ENCODE measurements around the gene SYCP2L.
"Not testable (repeated sequence)": the region's sequence is repeated elsewhere in the genome, so short reads cannot be mapped to it uniquely, and the experiment has no call there.

Gene SYCP2L

DNA sequence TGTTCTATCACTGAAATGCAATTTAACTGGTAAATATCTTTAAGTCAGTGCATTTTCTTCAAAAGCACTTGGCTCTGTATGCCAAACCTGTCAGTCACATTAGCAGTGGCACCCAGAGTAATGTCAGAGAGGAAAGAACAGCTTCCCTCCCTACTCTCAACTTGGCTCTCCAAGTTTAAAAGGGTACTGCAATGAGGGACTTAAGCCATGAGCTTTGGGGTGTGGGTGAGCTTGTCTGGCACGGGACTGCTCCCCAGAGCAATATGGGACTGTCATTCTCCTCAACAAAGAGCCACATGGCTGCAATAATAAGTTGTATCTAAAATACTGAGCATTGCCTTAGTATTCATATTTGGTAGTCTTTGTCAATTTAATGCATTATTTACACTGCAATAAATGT is 9.0 kb upstream of the SYCP2L start:
- DNase-seq (ENCODE audit: extremely low read depth in 1 of 2, low read depth in 1 of 2): no peak

DNA sequence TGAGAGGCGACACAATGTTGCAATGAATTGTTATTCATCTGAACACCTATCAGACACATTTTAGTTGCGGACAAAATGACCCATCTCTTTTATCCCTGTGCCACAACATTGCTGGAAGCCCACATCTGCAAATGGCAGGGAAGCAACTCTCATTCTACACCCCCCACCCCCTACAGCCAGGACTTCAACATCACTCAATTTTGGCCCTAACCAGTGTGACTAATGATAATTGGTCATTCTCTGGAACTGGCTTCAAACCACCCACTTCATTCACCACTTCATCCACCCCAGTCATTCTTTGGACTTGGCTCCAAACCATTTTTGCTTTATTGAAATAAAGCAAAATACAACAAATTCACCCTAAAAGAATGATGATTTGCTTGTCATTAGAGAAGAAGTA is 6.5 kb upstream of the SYCP2L start:
- no peak for DNase-seq (ENCODE audit: extremely low read depth in 1 of 2, low read depth in 1 of 2)

DNA sequence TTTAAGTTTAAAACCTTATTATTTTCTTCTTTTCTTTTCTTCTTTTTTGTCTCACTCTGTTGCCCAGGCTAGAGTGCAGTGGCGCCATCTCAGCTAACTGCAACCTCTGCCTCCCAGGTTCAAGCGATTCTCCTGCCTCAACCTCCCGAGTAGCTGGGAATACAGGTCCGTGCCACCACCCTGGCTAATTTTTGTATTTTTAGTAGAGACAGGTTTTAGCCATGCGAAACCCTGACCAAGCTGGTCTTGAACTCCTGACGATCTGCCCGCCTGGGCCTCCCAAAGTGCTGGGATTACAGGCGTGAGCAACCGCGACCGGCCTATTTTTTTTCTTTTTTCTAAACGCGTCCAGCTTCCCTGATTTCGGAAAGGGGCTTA is 4.6 kb upstream of the SYCP2L start:
- DNase-seq (ENCODE audit: extremely low read depth in 1 of 2, low read depth in 1 of 2): not testable (repeated sequence)

DNA sequence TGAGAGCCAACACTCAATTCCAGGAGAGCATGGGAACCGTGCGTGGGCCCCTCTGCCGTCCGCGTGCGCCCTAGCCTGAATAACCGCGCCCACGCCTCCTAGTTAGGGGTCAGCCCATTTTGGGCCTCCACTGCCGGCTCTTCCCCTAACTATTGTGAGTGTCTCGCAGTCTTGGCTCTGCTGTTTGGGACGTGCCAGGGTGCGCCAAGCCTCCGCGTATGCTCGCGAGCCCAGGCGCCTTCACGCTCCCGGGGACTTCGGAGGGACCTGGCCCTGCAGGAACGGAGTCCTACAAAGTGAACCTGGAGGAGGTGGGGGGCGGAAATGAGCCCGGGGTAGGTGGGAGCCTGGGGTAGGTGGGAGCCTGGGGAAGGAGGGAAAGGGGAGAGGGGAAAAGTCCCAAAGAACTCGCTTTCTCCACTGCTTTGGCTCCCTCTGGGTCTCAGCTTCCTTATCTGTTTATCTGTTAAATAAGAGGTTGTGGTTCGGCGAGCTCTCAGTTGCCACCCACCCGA is 4.1 kb upstream of the SYCP2L start:
- no peak for DNase-seq (ENCODE audit: extremely low read depth in 1 of 2, low read depth in 1 of 2)

DNA sequence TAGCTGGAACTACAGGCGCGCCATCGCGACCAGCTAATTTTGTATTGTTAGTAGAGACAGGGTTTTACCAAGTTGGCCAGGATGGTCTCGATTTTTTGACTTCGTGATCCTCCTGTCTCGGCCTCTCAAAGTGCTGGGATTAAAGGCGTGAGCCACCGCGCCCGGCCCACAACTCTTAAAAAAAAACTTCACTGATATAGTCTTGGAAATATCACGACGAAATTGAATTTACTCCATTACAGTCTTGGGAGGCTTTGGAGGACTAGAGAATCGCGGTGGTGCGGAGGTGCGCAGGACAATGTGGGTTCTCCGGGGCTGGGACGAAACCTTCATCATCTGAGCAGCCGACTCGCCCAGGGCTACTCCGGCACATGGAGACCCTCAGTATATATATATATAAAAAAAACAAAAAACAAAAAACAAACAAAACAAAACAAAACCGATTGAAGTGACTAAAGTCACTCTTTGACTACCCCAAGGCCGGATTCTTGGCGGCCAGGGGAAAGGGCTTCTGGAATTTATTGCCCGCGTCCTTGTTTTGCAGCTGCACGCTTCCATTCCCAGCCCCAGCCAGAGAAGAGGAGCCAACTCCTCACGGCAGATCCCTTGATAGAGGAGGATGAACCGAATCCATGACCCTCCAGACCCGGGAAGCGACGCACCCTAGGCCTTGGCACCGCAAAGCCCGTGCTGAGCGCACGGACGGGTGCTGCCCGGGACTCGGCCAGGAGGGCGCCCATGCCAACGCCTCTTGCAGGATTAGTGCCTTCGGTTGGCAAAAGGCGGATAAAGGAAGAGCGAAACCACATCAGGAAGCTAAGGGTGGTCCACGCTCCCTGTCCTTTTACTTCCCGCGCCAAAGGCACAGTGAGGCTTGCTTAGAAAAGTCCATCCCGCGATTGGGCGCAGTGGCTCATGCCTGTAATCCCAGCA is 3.3 kb upstream of the SYCP2L start:
- no peak for DNase-seq (ENCODE audit: extremely low read depth in 1 of 2, low read depth in 1 of 2)

DNA sequence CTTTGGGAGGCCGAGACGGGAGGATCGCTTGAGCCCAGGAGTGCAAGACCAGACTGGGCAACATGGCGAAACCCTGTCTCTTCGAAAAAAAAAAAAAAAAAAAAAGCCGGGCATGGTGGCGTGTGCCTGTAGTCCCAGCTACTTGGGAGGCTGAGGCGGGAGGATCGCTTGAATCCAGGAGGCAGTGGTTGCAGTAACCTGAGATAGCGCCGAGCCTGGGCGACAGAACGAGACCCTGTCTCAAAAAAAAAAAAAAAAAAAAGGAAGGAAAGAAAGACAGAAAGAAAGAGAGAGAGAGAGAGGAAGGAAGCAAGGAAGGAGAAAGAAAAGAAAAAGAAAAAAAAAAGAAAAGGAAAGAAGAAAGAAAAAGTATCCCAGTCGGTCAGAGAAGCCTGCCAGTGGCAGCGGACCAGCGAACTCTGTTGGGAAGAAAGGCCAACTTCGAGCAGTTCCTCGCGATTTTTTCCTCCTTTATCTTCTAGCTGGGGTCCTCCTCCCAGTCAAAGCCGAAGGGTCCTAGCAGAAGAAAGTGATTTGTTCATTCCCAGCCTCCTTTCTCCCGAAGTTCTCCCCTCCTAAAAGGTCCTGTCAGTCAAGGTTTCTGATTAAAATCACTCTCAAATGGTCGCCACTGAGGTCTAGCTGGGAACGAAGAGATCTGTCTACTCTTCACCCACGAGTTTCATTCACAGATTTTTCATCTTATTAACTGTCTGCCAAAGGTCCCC is 2.4 kb upstream of the SYCP2L start:
- DNase-seq (ENCODE audit: extremely low read depth in 1 of 2, low read depth in 1 of 2): no peak

DNA sequence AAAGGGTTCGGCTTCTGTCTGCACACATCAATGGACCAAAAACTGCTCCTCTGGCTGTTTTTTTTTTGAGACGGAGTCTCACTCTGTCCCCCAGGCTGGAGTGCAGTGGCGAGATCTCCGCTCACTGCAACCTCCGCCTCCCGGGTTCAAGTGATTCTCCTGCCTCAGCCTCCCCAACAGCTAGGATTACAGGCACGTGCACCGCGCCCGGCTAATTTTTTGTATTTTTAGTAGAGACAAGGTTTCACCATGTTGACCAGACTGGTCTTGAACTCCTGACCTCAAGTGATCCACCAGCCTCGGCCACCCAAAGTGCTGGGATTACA is 524 bp upstream of the SYCP2L start:
- not testable (repeated sequence) for DNase-seq (ENCODE audit: extremely low read depth in 1 of 2, low read depth in 1 of 2)

DNA sequence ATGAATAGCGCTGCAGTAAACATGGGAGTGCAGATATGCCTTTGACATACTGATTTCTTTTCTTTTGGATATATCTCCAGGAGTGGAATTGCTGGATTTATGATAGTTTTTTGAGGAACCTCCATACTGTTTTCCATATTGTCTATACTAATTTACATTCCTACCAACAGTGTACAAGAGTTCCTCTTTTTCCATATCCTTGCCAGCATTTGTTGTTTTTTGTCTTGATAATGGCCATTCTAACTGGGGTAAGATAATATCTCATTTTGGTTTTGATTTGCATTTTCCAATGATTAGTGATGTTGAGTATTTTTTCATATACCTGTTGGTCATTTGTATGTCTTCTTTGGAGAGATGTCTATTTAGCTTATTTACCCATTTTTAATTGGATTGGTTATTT is 3.3 kb downstream of the SYCP2L start:
- DNase-seq (ENCODE audit: extremely low read depth in 1 of 2, low read depth in 1 of 2): no peak

DNA sequence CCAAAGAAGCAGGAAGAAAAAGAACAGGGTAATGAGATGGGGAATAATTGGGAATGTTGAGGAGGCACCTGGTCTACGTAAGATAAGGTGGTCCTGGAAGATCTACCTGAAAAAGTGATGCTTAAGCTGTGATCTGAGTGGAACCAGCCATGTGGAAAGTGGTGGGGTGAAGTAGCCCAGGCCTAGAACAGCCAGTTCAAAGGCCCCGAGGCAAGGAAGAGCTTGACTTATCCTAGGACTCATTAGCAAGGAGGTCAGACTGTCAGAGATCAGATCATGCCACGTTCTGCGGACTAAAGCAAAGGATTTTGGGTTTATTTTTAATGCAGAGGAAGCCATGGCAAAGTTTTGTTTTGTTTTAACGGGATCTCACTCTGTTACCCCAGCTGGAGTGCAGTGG is 5.1 kb downstream of the SYCP2L start:
- DNase-seq (ENCODE audit: extremely low read depth in 1 of 2, low read depth in 1 of 2): no peak

DNA sequence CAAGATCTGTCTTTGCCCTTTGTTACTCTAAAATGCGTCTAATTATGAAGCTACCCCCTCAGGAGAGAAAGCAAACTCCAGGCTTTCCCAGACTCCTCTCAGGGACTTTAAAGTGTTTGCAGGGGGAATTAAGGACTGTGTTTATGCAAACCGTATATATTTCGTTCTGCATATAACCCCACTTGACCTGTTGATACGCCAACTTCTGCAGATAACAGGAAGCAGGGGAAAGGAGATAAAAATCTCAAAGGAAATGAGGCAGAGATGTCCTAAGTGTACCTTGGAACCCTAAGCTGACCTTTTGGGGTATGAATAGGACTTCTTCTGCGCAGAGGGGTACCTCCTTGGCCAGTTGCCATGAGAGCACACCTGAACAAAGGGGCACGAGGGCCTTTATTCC is 8.1 kb downstream of the SYCP2L start:
- no peak for DNase-seq (ENCODE audit: extremely low read depth in 1 of 2, low read depth in 1 of 2)

DNA sequence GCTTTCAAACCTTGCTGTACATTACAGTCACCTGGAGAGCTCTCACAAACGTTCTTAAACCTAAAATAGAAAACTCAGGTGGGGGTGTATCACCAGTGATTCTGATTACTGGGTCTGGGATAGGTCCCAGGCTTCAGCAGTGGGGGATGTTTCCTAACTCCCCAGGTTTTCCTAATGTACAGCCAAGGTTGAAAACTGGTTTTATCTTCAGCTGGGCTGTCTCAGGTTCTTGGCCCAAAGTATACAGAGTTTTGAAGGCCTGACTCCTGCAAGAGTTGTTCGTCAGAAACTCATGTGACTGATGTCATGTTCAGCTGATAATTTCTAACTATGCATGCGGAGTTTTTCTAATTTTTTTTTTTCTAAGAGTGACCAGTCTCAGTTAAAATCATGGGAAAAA is 9.8 kb downstream of the SYCP2L start:
- no peak for DNase-seq (ENCODE audit: extremely low read depth in 1 of 2, low read depth in 1 of 2)

DNA sequence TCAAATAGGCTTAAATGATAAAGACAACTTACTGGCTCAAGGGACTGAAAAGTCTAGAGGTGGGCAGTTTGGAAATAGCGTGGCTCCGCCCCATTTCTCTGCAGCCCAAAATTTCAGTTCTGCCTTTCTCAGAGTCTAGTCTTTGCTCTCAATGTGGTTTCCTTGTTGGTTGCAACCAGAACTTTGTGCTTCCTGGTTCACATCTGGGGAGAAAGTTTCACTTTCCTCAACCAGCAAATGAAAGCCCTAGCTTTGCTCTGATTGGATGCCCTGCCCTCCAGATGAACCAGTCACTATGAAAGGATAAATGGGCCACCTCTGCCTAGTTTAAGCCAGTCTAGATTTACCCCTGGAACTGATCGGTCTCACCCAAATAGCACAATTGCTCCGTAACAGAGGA is 14.9 kb downstream of the SYCP2L start:
- no peak for DNase-seq (ENCODE audit: extremely low read depth in 1 of 2, low read depth in 1 of 2)

DNA sequence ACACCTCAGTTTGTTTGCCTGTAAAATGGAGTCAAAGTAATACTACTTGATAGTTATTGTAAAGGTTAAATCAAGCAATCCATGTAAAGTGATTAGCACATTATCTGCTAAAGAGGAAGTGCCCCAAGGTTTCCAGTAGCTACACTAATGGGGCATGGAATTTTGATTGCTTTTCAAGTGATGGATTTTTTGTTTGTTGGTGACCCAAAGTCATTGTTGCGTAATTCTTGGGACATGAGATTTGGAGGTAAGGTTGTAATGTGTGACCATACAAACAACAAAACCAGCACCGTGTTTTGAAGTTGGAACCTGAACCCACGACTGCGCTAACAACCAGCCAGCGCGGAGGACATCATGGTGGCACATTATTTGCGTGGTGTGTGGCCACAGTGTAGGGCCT is 17.2 kb downstream of the SYCP2L start:
- no peak for DNase-seq (ENCODE audit: extremely low read depth in 1 of 2, low read depth in 1 of 2)

DNA sequence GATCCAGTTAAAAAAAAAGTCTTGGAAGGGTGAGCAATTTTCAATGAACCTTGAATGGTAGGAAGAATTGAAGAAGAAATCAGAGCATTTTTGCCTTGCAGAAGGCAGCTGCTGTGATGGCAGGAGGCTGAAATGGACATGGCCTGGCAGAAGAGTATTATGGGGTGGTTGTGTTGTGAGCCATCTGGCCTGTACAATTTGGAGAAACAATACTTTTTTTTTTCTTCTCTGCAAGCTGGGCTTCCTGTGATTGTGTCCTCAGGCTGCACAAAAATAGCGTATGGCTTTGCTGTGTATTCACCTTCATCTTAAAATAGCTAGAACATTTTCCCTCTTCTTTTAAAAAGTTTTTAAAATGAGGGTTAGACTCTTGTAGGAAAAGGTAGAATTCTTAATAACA is 21.4 kb downstream of the SYCP2L start:
- no peak for DNase-seq (ENCODE audit: extremely low read depth in 1 of 2, low read depth in 1 of 2)

DNA sequence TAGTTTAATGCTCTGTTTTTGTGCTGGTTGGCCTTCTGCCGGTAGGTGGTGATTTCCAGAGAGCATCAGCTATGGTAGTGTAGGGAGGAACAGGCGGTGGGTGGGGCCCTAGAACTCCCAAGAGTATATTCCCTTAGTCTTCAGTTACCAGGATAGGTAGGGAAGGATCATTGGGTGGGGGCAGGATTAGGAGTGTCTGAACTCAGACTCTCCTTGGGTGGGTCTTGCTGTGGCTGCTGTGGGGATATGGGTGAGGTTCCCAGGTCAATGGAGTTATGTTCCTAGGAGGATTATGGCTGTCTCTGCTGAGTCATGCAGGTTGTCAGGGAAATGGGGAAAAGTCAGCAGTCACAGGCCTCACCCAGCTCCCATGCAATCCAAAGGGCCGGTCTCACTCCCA is 32.7 kb downstream of the SYCP2L start:
- not testable (repeated sequence) for DNase-seq (ENCODE audit: extremely low read depth in 1 of 2, low read depth in 1 of 2)

DNA sequence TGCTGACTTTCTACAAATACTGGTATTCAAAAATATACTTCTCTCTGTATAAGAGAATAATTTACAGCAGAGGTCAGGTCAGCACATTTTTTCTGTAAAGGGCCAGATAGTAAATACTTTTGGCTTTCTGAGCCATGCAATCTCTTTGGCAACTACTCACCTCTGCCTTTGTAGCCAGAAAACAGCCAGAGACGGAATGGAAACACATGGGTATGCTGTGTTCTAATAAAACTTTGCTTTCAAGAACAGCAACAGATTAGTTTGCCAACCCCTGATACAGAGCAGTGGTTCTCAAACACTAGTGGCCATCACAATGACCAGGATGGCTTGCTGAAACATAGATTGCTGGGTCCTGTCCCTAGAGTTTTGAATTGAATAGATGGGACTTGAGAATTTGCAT is 46.3 kb downstream of the SYCP2L start:
- no peak for DNase-seq (ENCODE audit: extremely low read depth in 1 of 2, low read depth in 1 of 2)

DNA sequence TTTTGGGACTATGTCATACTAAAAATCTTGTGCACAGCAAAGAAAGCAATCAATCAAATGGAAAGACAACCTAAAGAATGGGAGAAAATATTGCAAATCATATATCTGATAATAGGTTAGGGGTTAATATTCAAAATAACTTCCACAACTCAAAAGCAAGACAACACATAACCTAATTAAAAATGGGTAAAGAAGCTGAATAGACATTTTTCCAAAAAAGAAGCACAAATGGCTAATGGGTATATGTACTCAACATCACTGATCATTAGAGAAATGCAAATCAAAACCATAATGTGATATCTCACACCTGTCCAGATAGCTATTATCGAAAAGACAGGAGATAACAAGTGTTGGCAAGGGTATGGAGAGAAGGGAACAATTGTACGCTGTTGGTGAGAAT is 53.0 kb downstream of the SYCP2L start:
- DNase-seq (ENCODE audit: extremely low read depth in 1 of 2, low read depth in 1 of 2): no peak

DNA sequence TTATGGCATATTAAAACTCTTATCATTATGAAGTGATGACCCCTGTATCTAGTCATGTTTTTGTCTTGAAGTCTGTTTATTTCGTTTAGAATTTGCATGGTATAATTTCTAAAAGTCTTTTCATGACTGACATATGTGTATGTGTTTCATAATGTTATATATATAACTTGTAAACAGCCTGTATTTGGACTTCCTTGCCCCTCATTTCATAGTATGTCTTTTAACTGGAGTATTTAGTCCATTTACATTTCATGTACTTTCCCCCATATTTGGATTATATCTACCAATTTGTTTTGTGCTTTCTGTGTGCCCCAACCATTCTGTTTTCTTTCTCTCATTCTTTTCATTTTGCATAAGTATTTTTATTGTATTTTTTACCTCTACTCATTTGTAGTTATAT is 59.0 kb downstream of the SYCP2L start:
- no peak for DNase-seq (ENCODE audit: extremely low read depth in 1 of 2, low read depth in 1 of 2)

DNA sequence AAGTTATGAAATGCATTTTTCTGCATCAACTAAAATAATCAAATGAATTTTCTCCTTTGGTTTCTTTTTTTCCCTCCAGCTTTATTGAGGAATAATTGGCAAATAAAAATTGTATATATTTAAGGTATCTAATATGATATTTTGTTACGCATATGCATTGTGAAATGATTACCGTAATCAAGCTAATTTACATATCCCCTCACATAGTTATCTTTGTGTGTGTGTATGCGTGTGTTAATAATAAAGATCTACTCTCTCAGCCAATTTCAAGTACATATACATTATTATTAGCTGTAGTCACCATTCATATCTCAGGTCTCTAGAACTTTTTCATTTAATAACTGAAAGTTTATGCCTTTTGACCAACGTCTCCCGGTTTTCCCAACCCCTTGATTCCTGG is 61.1 kb downstream of the SYCP2L start:
- no peak for DNase-seq (ENCODE audit: extremely low read depth in 1 of 2, low read depth in 1 of 2)

DNA sequence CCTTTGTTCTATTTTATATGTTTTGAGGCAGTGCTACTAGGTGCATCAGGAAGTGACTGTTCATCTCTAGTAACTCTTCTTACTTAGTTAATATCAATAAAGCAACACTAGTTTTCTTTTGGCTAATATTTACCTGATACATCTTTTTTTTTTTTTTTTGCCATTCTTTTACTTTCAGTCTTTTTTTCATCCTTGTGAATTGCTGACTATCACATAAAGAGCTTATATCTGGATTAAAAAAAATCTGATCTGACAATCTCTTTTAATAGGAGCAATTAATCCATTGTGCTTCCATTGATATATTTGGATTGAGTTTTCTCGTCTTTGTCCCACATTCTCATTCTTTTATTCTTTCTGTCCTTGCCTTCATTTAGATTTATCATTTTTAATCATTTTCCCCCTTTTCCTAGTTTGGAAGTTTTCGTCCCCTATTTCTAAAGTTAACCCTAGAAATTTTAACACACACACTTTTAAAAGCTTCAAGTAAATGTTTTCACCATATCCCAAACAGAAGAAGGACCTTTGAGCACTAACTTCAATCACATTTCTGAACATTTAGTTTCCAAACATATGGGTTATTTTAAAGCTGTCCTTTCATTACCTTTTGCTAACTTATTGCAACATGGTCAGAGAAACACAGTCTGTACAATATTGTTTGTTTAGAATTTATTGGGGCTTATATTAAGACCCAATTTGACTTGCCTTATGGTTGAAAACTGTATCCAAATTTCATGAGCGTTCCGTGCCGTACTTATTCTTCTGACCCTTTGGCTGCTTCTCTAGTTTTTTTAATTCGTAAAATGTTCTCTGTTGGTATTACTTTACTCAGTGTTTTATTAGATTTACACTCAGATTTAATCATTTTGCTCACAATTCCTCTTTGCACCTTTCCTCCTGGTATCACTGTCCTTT is 63.0 kb downstream of the SYCP2L start:
- DNase-seq (ENCODE audit: extremely low read depth in 1 of 2, low read depth in 1 of 2): no peak

DNA sequence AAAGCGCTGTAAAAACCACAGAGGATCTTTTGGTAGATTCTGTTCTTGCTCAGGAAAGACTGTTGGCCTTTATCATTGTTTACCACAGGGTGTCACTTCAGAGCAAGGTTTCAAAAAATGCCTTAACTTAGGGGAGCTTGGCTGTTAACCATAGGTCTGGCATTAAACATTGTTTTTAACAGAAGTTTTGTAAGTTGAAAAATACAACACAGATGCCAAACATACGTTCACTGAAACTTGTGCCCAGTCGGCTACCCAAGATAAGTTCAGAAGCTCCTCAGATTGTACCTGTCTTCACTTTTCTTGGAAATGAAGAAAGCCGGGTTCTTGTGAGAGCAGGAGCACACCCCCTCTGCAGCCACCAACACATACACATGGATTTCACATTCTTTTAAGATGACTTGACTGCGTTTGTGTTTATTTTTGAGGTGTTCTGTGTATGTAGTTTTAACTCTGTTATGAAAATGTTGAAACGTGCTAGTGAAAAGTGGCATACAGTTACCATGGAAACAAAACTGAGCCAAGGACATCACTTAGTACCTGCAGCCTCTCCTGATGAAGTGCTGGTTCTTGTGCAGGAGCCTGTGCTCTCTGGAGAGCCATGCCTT is 64.9 kb downstream of the SYCP2L start:
- DNase-seq (ENCODE audit: extremely low read depth in 1 of 2, low read depth in 1 of 2): no peak

Data from stimulated activated CD8-positive, alpha-beta memory T cell treated with anti-CD3 and anti-CD28 coated beads, Interleukin-7, amount 100 ng/mL, for 48 hours (primary cell).